Ishikawa (cell line): ENCODE measurements around the gene YWHAQ.

ENCODE experiments used
- CEBPB ChIP-seq: IDR thresholded peaks from 2 replicates; pipeline ENCODE4 v1.6.1; 2012
- CREB1 ChIP-seq: IDR thresholded peaks from 2 replicates; pipeline ENCODE4 v1.6.1; 2012; ENCODE audit warnings: low read depth
- EGR1 ChIP-seq: IDR thresholded peaks from 2 replicates; pipeline ENCODE4 v1.6.1; 2012
- EP300 ChIP-seq: IDR thresholded peaks from 2 replicates; pipeline ENCODE4 v1.6.1; 2012; ENCODE audit warnings: borderline replicate concordance
- FOXM1 ChIP-seq: IDR thresholded peaks from 2 replicates; pipeline ENCODE4 v1.6.1; 2012; ENCODE audit warnings: low read depth, borderline replicate concordance
- NFIC ChIP-seq: IDR thresholded peaks from 2 replicates; pipeline ENCODE4 v1.6.1; 2012
- RAD21 ChIP-seq: IDR thresholded peaks from 2 replicates; pipeline ENCODE4 v1.6.1; 2012; ENCODE audit warnings: low read depth
- TAF1 ChIP-seq: IDR thresholded peaks from 2 replicates; pipeline ENCODE4 v1.6.1; 2012; ENCODE audit warnings: low read depth, mild to moderate bottlenecking
- TCF12 ChIP-seq: IDR thresholded peaks from 2 replicates; pipeline ENCODE4 v1.6.1; 2012; ENCODE audit warnings: low read depth
- TEAD4 ChIP-seq: IDR thresholded peaks from 2 replicates; pipeline ENCODE4 v1.6.1; 2012
- YY1 ChIP-seq: IDR thresholded peaks from 2 replicates; pipeline ENCODE4 v1.6.1; 2012; ENCODE audit warnings: low read depth
- ZBTB7A ChIP-seq: IDR thresholded peaks from 2 replicates; pipeline ENCODE4 v1.6.1; 2012; ENCODE audit warnings: low read depth
- TF ChIP-seq, protein P1 (sequence below): IDR thresholded peaks from 2 replicates; pipeline ENCODE4 v1.6.1; 2012
- TF ChIP-seq, protein P2 (sequence below): IDR thresholded peaks from 2 replicates; pipeline ENCODE4 v1.6.1; 2012
- TF ChIP-seq, protein P3 (sequence below): IDR thresholded peaks from 2 replicates; pipeline ENCODE4 v1.6.1; 2012; ENCODE audit warnings: low read depth, mild to moderate bottlenecking

Gene YWHAQ

DNA sequence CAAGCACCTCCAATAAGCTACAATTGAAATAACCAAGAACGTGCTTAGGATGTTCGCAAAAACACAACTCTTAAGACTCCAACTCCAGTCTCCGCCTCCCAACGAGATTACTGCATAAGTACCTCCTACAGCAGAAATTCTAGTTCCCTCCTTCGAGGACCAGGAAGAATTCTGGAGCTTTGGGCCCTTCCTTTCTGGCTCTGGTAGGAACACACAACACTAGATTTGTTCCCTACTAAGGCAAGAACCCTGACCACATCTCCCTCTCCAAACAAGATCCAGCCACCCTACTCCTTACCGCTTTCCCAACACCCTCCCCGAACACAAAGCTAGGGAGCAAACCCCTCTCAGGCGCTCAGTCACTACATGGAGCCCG, 75.9 kb downstream of the YWHAQ start:
- TF ChIP-seq TEAD4, result no peak
- TF ChIP-seq, protein P1, sequence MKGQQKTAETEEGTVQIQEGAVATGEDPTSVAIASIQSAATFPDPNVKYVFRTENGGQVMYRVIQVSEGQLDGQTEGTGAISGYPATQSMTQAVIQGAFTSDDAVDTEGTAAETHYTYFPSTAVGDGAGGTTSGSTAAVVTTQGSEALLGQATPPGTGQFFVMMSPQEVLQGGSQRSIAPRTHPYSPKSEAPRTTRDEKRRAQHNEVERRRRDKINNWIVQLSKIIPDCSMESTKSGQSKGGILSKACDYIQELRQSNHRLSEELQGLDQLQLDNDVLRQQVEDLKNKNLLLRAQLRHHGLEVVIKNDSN, result no peak
- TF ChIP-seq CEBPB, result no peak
- no peak for TF ChIP-seq EGR1
- TF ChIP-seq FOXM1, result no peak

DNA sequence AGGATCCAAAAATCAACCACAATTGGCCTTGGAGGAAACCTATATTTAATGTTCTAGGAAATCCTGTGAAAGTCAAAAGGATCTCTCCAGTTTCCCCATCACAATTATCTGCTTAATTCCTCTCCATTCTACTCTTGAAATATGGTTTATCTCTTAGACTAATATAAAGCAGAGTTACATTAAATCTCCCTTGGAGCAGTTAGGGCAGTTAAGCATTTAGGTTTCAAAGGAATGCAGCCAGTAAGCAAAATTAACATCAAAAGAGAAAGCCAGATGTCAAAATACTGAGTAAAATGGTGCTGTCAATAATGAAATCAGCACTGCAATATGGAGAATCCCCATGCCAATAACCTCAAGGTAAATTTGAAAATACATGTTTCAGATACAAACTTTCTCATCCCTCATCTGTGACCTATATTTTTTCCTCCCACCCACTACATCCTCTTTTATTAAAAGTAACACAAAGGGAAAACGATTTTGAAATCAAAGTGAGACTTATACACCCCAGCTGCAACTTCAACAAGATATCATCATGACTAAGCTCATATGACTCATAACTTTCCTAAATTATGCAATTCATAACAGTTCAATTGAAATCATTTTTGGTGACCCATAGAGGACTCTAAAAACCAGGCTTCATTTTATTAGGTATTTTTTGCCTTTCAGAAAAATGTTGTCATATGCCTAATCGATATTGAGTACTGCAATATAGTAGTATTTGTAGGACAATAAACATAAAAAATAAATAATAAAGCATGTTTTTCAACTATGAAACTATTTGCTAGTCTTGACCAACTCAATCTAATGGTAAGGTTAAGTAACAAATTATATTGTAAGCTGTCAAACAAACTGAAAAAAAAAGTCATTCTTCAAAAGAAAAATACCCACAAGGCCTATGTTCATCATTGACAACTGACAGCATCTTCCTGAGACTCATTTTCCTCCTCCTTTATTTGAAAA, 78.3 kb downstream of the YWHAQ start:
- TF ChIP-seq, protein P2, sequence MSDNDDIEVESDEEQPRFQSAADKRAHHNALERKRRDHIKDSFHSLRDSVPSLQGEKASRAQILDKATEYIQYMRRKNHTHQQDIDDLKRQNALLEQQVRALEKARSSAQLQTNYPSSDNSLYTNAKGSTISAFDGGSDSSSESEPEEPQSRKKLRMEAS, result no peak
- TF ChIP-seq TAF1 (no peak), CEBPB (peak; percentile 66), TCF12 (no peak), RAD21 (no peak)

DNA sequence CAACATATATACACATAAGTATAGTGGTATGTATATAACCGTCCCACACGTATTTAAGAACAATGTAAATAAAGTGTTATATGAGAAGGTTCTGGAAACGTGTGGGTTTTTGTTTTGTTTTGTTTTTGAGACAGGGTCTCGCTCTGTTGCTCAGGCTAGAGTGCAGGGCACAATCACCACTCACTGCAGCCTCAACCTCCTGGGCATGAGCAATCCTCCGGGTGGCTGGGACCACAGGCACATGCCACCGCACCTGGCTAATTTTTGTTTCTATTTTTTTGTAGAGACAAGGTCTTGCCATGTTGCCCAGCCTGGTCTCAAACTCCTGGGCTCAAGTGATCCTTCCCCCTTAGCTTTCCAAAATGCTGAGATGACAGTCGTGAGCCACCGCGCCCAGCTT, 81.4 kb downstream of the YWHAQ start:
- TF ChIP-seq, protein P3, sequence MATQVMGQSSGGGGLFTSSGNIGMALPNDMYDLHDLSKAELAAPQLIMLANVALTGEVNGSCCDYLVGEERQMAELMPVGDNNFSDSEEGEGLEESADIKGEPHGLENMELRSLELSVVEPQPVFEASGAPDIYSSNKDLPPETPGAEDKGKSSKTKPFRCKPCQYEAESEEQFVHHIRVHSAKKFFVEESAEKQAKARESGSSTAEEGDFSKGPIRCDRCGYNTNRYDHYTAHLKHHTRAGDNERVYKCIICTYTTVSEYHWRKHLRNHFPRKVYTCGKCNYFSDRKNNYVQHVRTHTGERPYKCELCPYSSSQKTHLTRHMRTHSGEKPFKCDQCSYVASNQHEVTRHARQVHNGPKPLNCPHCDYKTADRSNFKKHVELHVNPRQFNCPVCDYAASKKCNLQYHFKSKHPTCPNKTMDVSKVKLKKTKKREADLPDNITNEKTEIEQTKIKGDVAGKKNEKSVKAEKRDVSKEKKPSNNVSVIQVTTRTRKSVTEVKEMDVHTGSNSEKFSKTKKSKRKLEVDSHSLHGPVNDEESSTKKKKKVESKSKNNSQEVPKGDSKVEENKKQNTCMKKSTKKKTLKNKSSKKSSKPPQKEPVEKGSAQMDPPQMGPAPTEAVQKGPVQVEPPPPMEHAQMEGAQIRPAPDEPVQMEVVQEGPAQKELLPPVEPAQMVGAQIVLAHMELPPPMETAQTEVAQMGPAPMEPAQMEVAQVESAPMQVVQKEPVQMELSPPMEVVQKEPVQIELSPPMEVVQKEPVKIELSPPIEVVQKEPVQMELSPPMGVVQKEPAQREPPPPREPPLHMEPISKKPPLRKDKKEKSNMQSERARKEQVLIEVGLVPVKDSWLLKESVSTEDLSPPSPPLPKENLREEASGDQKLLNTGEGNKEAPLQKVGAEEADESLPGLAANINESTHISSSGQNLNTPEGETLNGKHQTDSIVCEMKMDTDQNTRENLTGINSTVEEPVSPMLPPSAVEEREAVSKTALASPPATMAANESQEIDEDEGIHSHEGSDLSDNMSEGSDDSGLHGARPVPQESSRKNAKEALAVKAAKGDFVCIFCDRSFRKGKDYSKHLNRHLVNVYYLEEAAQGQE, result no peak
- TF ChIP-seq FOXM1 (no peak), TAF1 (no peak), EGR1 (no peak), CEBPB (no peak), RAD21 (no peak), TEAD4 (no peak), CREB1 (no peak), ZBTB7A (no peak), EP300 (no peak), TCF12 (no peak)
- TF ChIP-seq, protein P1, result no peak
- TF ChIP-seq, protein P2, result no peak

DNA sequence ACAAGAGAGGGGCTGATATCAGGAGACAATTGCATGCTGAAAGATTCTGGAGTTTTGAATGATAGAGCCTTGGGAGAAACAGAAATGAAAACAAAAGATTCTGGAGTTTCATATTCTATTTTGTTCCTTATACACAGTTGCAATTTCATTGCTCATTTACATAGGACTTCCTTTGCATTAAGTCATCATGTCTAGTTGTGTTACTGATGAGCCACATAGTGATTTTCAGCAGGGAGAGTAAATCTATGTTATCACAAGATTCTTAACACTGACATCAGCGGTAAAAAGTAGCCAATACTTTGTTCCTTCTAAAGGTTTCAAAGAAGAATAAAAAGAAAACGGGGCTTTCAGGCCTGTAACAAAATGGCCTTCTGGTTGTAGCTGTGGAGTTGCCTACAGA, 82.3 kb downstream of the YWHAQ start:
- TF ChIP-seq TAF1 (no peak), FOXM1 (no peak), CEBPB (no peak), EP300 (no peak), ZBTB7A (no peak), RAD21 (no peak), NFIC (no peak), CREB1 (no peak), YY1 (no peak), TEAD4 (no peak), EGR1 (no peak), TCF12 (no peak)
- TF ChIP-seq, protein P1, result no peak
- TF ChIP-seq, protein P2, result no peak
- TF ChIP-seq, protein P3, result no peak

DNA sequence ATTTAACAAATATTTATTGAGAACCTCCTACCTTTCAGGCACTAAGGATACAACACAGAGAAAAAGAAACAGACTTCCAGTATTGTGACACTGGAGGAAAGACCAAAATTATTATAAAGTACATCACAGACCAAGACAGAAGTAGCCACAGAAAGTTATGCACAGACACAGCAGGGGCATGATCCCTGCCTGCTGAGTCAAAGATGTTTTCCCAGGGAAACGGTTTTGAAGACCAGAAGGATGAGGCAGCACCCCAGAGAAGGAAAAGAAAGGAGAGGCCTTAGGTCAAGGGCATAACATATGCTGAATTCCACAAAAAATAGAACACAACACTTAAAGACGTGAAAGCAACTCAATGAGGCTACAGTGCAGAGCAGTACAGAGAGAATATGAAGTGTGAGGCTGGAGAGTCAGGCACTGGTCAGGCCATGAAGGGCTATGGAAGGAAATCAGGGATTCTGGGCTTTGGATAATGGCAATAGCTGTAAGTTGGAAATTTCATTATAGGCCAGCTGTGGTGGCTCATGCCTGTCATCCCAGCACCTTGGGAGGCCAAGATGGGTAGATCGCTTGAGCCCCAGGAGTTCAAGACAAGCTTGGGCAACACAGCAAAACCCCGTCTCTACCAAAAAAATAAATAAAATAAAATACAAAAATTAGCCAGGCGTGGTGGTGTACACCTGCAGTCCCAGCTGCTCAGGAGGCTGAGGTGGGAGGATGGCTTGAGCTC, 83.4 kb downstream of the YWHAQ start:
- TF ChIP-seq TEAD4 (no peak), CEBPB (no peak), RAD21 (no peak), NFIC (no peak), YY1 (no peak)
- TF ChIP-seq, protein P2, result no peak
